Measurements from ENCODE around the gene DHRSX. TPM values are rescaled to one million over a fixed set of nuclear protein-coding genes. Genes with fewer than 3 reads are reported as not detected.

DHRSX gene
- 10 to 100 TPM; 24.0 to 35.7 TPM for total RNA-seq

GRCh38 chrX:2500803-2501558 lies at the start of gene DHRSX, which contains the start of gene ZBED1:
TSS of gene DHRSX (minus strand) at chrX:2500976. CDS start at chrX:2500925, 51 bp downstream.
TSS of gene ZBED1 (minus strand) at chrX:2500976. CDS start at chrX:2490719, 10,257 bp downstream.
- H3K27me3 Mint-ChIP-seq, result no peaks in the 10 kb centered on the region
- H3K36me3 Mint-ChIP-seq, result no peaks in the 10 kb centered on the region
- H3K27ac Mint-ChIP-seq, result peak within 1 kb of the TSS; percentile 71 to 86
- H3K4me3 Mint-ChIP-seq, result peak within 1 kb of the TSS; percentile 83
- H3K4me1 Mint-ChIP-seq (ENCODE audit: low read depth in 2 of 2), result peaks cover 14 to 15% of the 10 kb centered on the region in 2 donors
- H3K9me3 Mint-ChIP-seq, result no peaks in the 10 kb centered on the region
- ATAC-seq (peak; percentile 86), DNase-seq (ENCODE audit: low spot score) (peak; percentile 72)

- Mint-ChIP-seq H3K4me1 (ENCODE audit: low read depth in 2 of 2) (no peaks in the 10 kb centered on the region), H3K9me3 (peaks cover 7% of the 10 kb centered on the region)
- ATAC-seq, result no peak
These were observed 49.1 kb upstream of the DHRSX start for GRCh38 chrX:2549876-2550275.

GRCh38 chrX:2548711-2549423 lies 48.1 kb upstream of the DHRSX start:
- Mint-ChIP-seq H3K4me1 (ENCODE audit: low read depth in 2 of 2) (no peaks in the 10 kb centered on the region), H3K27ac (no peak overlapping the region), H3K4me3 (no peak overlapping the region), H3K36me3 (no peaks in the 10 kb centered on the region), H3K27me3 (peaks cover 6 to 9% of the 10 kb centered on the region in 2 donors), H3K9me3 (peaks cover 7% of the 10 kb centered on the region)
- no peak for DNase-seq (ENCODE audit: low spot score)
- no peak for ATAC-seq

More at GRCh38 chrX:2549876-2550275, 49.1 kb upstream of the DHRSX start:
- H3K36me3 Mint-ChIP-seq, result no peaks in the 10 kb centered on the region
- H3K27ac Mint-ChIP-seq, result no peak overlapping the region
- no peak overlapping the region for H3K4me3 Mint-ChIP-seq
- peaks cover 7 to 10% of the 10 kb centered on the region in 2 donors for H3K27me3 Mint-ChIP-seq
- DNase-seq (ENCODE audit: low spot score), result no peak

GRCh38 chrX:2547736-2548135 lies 47.0 kb upstream of the DHRSX start:
- Mint-ChIP-seq H3K27ac (no peak overlapping the region), H3K27me3 (peaks cover 6 to 7% of the 10 kb centered on the region in 2 donors), H3K4me3 (no peak overlapping the region), H3K36me3 (no peaks in the 10 kb centered on the region), H3K9me3 (peaks cover 7% of the 10 kb centered on the region), H3K4me1 (ENCODE audit: low read depth in 2 of 2) (no peaks in the 10 kb centered on the region)
- no peak for ATAC-seq
- no peak for DNase-seq (ENCODE audit: low spot score)

- H3K4me1 Mint-ChIP-seq (ENCODE audit: low read depth in 2 of 2), result no peaks in the 10 kb centered on the region
- H3K27me3 Mint-ChIP-seq, result peaks cover 6 to 11% of the 10 kb centered on the region in 2 donors
- peaks cover 7% of the 10 kb centered on the region for H3K9me3 Mint-ChIP-seq
- H3K27ac Mint-ChIP-seq, result no peak overlapping the region
- ATAC-seq (no peak), DNase-seq (ENCODE audit: low spot score) (no peak)
- no peak overlapping the region for H3K4me3 Mint-ChIP-seq
- H3K36me3 Mint-ChIP-seq, result no peaks in the 10 kb centered on the region
These were observed 45.7 kb upstream of the DHRSX start for GRCh38 chrX:2546496-2546895.

- H3K4me1 Mint-ChIP-seq (ENCODE audit: low read depth in 2 of 2), result no peaks in the 10 kb centered on the region
- H3K27me3 Mint-ChIP-seq, result peaks cover 1 to 5% of the 10 kb centered on the region in 2 donors
- no peaks in the 10 kb centered on the region for H3K36me3 Mint-ChIP-seq
- H3K4me3 Mint-ChIP-seq, result no peak overlapping the region
- ATAC-seq, result no peak
- DNase-seq (ENCODE audit: low spot score), result no peak
- peaks cover 7% of the 10 kb centered on the region for H3K9me3 Mint-ChIP-seq
- no peak overlapping the region for H3K27ac Mint-ChIP-seq
These were observed 44.4 kb upstream of the DHRSX start for GRCh38 chrX:2545144-2545543.

- Mint-ChIP-seq H3K4me1 (ENCODE audit: low read depth in 2 of 2) (no peaks in the 10 kb centered on the region), H3K9me3 (peaks cover 7% of the 10 kb centered on the region), H3K27me3 (peaks cover 3 to 7% of the 10 kb centered on the region in 2 donors), H3K4me3 (no peak overlapping the region), H3K36me3 (no peaks in the 10 kb centered on the region), H3K27ac (no peak overlapping the region)
- DNase-seq (ENCODE audit: low spot score) (no peak), ATAC-seq (no peak)
These were observed 42.2 kb upstream of the DHRSX start for GRCh38 chrX:2542826-2543521.

- ATAC-seq, result no peak
- Mint-ChIP-seq H3K4me3 (no peak overlapping the region), H3K4me1 (ENCODE audit: low read depth in 2 of 2) (no peaks in the 10 kb centered on the region), H3K9me3 (peaks cover 7% of the 10 kb centered on the region), H3K36me3 (no peaks in the 10 kb centered on the region), H3K27me3 (peaks cover 10 to 13% of the 10 kb centered on the region in 2 donors), H3K27ac (no peak overlapping the region)
- no peak for DNase-seq (ENCODE audit: low spot score)
These were observed 40.8 kb upstream of the DHRSX start for GRCh38 chrX:2541603-2542002.

- peaks cover 1% of the 10 kb centered on the region for H3K9me3 Mint-ChIP-seq
- no peaks in the 10 kb centered on the region for H3K36me3 Mint-ChIP-seq
- H3K4me1 Mint-ChIP-seq (ENCODE audit: low read depth in 2 of 2), result no peaks in the 10 kb centered on the region
- H3K4me3 Mint-ChIP-seq, result no peak overlapping the region
- DNase-seq (ENCODE audit: low spot score) (no peak), ATAC-seq (no peak)
- H3K27me3 Mint-ChIP-seq, result peaks cover 10 to 13% of the 10 kb centered on the region in 2 donors
- H3K27ac Mint-ChIP-seq, result no peak overlapping the region
These were observed 39.7 kb upstream of the DHRSX start for GRCh38 chrX:2540426-2540947.

GRCh38 chrX:2539586-2539985 lies 38.8 kb upstream of the DHRSX start:
- no peak for ATAC-seq
- Mint-ChIP-seq H3K4me1 (ENCODE audit: low read depth in 2 of 2) (no peaks in the 10 kb centered on the region), H3K27me3 (peaks cover 11 to 16% of the 10 kb centered on the region in 2 donors), H3K4me3 (no peak overlapping the region), H3K9me3 (no peaks in the 10 kb centered on the region), H3K27ac (no peak overlapping the region), H3K36me3 (no peaks in the 10 kb centered on the region)
- DNase-seq (ENCODE audit: low spot score), result no peak

GRCh38 chrX:2538031-2538757 lies 37.4 kb upstream of the DHRSX start:
- Mint-ChIP-seq H3K4me1 (ENCODE audit: low read depth in 2 of 2) (no peaks in the 10 kb centered on the region), H3K9me3 (no peaks in the 10 kb centered on the region), H3K27me3 (peaks cover 18 to 20% of the 10 kb centered on the region in 2 donors), H3K36me3 (no peaks in the 10 kb centered on the region), H3K27ac (no peak overlapping the region), H3K4me3 (no peak overlapping the region)
- no peak for ATAC-seq
- no peak for DNase-seq (ENCODE audit: low spot score)

- Mint-ChIP-seq H3K4me3 (no peak overlapping the region), H3K4me1 (ENCODE audit: low read depth in 2 of 2) (no peaks in the 10 kb centered on the region), H3K27ac (no peak overlapping the region), H3K27me3 (peaks cover 15 to 20% of the 10 kb centered on the region in 2 donors), H3K36me3 (no peaks in the 10 kb centered on the region), H3K9me3 (no peaks in the 10 kb centered on the region)
- DNase-seq (ENCODE audit: low spot score) (no peak), ATAC-seq (no peak)
These were observed 36.2 kb upstream of the DHRSX start for GRCh38 chrX:2536974-2537373.

GRCh38 chrX:2536141-2536540 lies 35.4 kb upstream of the DHRSX start:
- Mint-ChIP-seq H3K4me1 (ENCODE audit: low read depth in 2 of 2) (no peaks in the 10 kb centered on the region), H3K4me3 (no peak overlapping the region), H3K9me3 (no peaks in the 10 kb centered on the region), H3K36me3 (no peaks in the 10 kb centered on the region), H3K27me3 (peaks cover 15 to 20% of the 10 kb centered on the region in 2 donors), H3K27ac (no peak overlapping the region)
- ATAC-seq (no peak), DNase-seq (ENCODE audit: low spot score) (no peak)
